ENCODE results near the gene CLK2.
"Not testable (repeated sequence)": the region's sequence is repeated elsewhere in the genome, so short reads cannot be mapped to it uniquely, and the experiment has no call there.

The CLK2 gene

DNA sequence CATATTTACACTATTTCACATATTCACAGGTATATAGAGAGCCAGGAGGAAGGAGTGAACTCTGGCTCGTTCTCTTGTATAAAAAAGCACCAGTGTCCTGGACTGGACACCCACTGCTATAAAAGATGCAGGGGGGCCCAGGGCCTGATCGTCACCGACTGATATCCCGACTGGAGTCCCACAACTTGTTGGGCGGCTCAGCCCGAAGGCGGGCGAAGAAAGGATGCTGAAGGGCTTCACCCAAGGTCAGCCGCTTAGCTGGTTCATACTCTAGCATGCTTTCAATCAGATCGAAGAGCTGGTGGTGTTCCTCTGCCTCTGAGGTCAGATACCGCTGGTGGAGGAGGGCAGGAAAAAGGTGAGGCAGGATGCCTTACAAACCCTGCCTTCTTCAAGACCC is 10.2 kb downstream of the CLK2 start:
- DNase-seq = no peak

DNA sequence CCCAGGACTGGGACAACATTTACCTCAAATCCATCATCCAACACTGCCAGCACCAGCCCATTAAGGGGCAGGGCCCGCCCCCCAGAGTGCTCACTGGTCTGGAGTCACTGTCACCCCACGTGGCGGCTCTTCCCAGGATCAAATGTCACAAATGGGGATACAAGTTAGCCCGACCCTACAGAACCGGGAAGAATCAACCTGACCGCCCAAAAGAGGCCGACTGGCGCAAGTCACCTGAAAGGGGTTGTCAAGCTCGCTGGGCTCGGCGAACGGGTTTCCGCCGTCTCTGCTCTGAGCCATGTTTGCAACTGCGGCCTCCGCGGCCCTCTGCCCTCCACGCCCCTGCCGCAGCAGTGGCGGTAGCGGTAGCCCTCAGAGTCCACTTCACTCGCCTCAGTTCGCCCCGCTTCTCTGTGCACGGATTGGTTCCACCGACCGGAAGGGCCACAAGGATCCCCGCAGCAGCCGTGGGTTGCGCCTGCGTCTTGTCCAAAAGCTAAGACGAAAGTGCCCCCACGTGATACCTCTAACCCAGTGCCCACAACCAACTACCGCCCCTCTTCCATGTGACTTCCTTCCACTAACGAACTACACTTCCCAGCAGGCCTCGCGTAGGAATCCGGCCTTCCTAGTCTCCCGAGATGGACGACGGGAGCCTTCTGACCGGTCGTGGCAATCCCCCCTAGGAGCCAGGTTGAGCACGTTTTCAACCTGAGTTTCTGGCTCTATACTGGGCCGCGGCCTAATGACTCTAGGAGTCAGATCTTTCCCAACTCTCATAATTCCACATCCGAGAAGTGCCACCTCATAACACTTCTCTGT is 11.2 kb downstream of the CLK2 start, which contains the start of gene SCAMP3:
Gene SCAMP3 (minus strand): TSS at position 509 of the 822 bp plus-strand sequence. CDS start 209 bp downstream, at position 300.
- DNase-seq = peak; percentile 69 to 87 (median 78)

DNA sequence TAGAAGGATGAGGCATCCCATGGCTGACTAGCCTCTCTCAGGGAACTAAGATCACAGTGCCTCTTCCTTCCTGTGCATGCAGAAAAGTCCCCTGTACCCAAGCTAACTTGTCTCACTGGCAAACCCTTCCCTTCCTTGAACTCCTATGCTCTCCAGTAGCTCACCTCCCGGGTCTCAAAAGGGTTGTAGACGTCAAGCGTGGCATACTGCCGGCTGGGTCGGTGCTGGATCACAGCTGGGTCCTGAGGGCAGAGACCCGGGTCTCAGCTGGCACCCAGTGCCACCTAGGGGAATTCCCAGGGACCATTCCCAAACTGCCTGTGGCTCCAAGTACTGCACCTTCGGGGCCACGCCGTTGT is 11.8 kb downstream of the CLK2 start:
- peak in 2 of 6 experiments; percentile 17 to 24 for DNase-seq

DNA sequence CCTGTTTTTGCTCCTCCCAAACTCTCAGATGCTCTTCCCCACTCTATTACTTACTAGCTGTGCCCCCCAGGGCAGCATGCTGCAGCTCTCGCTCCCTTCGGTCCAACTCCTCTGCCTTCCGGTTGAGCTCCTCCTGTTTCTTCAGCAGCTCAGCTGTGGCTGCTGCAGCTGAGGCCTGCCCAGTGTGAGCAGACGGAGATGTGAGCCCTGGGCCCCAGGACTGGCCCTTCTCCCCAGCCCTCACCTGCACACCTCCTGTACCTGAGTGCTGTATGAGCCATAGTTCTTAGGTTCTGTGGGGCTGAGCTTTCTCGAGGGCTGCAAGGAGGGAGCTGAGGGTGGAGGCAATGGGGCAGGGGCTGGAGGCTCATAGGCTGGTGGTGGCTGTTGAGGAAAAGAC is 13.0 kb downstream of the CLK2 start:
- no peak for DNase-seq

DNA sequence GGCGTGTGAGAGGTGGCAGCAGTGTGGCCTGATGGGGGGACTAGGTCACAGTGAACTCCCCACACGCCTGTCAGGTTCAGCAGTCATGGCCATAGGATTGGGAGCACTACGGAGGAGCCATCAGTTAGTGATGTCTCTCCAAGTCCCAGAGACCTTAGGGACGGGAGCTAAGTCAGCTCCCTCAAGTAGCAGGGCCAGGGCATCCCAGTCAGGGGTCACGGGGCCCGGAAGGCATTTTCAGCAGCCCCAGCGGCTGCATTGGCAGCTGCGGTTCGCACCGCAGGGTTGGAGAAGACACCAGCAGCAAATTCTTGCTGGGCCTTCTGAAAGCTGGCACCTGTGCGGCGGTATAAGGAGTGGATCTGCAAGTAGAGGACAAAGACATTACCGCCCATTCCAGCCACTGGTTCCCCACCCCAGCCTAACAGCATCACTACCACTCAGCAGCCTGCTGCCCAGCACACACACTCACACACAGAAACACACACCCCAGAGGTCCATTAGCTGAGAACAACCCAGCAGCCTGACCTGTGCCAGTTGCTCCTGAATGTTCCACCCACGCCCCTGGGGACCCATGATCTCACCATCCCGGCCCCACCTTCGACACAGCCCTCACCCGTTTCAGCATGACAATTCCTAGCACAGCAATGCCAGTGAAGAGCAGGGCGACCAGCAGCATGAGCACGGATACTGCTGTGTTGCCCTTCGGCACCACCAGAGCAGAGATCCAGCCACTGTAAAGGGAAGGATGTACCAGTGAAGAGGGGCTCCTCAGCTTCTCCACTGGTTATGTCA is 17.0 kb downstream of the CLK2 start:
- no peak for DNase-seq

DNA sequence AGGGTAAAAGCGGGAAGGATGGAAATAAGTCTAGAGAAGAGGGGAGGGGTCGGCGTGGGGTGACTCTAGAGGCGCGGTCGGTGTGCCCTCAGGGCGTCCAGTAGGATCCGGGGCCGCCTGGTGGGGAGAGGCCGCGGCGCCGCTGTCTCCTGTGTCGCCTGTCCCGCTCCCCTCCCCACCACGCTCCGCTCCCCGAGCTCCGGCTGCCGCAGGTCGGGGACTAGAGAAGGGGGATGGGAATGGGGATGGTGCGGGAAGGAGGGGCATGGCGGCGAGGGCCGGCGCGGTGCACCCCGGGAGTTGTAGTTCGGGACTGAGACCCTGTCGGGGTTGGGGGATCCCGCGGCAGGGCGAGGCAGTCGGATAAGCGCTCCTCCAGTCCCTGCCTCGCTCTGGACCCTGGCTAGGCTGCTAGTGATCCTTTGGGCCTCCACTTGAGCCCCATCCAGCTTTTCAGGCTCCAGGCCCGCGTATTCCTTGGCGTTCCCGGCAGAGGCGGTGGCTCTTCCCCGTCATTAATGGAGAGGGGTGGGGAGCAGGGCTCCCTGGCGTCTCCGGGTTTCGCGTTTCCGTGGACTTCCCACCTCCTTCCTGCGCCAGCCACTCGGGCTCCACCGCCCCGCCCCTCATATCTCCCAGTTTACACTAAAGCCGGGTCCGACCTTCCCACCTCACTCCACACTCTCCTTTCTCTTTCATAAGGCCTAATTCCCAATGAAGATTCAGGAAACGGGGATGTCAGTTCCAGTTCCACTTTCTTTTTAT is 17.9 kb downstream of the CLK2 start, which contains the start of gene ENTREP3:
Gene ENTREP3 (minus strand): TSS at position 241 of the 765 bp plus-strand sequence. CDS start 606 bp downstream, outside the sequence.
- peak; percentile 48 to 80 (median 68) for DNase-seq

DNA sequence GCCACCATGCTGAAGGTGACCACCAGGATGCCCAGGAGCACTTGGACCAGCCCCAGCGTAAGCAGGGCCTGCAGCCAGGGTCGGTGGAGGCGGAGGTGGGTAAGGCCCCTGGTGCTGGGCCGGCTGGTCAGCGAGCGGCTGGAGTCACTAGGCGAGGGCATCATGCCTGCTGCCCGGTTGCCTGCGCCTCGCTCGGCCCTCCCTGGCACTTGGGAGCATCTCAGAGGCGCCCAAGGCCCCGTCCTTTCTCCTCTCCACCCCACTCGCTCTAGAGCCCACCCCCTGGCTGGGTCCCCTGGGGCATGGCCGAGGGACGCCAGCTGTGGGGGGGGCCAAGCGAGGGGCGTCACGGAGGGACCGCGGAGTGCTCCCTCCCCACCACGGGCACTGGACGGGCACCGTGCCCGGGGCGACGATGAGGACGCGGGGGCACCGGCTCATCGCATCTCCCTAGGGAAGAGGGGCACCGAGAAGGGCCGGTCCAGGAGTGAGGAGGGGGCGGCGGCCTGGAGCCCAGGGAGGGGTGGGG is 18.5 kb downstream of the CLK2 start:
- no peak for DNase-seq

DNA sequence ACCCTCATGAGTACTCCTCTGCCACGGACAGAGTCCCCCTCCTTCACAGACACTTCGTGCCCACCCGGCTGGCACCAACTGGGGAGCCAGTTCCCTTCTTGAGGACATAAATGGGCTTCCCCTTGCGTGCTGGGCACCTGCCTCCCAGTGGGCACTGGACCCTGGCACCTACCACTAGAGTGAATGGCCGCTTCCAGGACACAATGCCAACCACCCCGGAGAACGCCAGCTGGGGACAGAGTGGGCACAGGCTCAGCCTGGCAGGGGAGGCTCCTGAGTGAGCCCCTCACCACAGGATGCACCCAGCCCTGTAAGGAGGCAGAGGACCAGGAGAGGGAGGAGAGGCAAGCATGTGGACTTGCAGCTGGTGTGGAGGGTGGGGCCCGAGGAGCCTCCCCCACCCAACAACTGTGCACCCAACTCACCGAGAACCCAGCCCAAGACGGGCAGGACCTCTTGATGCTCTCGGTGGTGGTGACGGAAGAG is 19.0 kb downstream of the CLK2 start:
- DNase-seq = no peak

DNA sequence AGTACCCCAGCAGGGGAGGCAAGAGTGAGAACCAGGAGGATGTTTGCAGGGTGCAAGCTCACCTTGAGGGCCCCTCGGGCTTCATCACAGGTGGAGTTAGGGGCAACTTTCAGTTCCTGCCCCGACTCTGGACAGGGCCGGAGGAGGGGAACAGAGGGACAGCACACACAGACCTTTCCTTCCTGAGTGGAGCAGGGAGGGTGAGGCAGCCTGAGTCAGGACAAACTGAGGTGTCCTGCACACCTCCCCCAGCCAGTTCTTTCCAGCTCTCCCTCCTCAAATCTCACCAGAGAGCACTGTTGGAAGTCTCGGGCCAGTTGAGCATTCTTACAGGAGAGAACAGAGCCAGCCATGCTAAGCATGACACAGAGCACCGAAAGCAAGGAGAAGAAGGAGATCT is 19.5 kb downstream of the CLK2 start:
- DNase-seq = no peak

DNA sequence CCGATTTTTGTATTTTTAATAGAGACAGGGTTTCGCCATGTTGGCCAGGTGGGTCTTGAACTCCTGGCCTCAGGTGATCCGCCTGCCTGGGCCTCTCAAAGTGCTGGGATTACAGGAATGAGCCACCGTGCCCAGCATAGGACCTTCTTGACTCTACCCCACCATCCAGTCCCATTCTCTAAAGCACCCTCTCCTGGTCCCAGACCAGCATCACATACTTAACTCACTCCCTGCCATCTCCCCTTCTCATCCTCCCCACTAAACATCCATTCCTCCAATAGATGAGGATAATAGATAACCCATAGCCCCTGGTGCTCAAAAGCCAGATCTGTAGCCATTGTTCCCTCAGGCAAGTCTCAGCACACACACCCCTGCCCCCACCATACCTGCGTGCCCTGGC is 20.1 kb downstream of the CLK2 start:
- no peak for DNase-seq

DNA sequence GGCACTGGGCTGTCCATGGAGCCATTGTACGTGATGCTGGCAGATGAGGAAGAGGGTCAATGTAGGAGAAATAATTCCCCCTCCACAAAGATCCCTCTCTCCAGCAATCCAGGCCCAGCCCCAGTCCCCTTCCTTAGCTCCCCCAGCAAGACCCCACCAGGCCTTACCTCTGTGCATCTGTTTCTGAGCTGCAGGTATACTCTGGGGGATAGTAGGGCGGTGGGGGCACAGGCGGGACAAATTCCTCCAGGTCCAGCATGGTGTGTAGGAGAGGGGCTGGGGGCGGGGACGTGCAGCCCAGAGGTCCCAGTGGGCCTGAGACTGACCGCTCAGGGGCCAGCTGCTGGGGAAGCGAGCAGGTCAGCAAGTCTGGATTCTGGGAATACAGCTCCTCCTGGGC is 21.7 kb downstream of the CLK2 start:
- DNase-seq = no peak

DNA sequence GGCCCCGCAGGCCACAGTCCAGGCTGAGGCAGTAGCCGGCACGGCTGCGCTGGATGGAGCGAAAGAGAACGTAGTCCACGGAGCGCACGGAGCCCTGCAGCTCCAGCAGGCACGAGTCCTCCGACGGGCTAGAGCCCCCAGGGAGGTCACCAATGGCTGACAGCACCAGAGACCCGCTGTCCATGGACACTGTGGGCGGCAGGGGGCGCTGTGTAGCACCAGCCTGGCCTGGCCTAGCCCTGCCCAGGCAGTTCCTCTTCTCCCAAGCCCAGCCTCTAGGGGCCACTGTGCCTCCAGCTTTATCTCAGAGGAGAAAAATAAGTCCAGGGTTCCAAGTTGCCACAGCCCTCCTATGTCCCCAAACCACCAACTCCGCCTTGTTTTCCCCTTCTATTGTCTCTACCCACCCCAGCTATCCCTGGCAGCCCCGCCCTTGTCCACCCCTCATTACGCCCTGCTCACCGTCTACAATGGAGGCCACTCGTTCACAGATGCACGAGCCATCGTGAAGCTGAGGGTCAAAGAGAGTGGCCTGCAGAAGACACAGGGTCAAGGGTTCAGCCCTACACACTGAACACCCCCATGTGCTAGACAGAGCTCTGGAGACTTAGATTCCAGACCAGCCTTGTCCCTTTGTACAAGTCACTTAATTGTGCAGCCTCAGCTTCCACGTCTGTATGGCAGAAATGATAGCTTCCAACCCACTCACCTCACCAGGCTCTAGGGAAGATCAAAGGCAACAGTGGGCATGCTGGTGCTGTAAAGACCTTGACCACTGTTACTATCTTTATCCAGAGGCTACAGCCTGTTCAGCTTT is 22.5 kb downstream of the CLK2 start:
- DNase-seq = peak; percentile 81 to 94 (median 92)

DNA sequence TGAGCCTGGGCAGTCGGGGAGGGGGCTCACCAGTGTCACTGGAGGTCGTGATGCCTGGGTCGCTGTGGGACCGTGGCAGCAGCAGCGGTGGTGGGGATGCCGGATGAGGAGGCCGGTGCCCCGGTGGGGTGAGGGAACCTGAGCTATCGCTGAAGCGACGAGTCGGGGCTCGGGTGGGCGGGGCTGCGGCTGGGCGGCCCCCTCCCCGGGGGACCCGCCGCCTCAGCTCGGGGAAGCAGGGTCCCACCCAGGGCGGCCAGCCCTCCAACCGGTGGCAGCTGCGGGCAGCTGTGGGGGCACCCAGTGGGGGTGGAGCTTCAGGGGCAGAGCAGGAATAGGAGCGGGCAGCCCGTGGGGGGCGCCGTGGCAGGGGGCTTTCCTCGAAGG is 23.1 kb downstream of the CLK2 start:
- peak in 2 of 6 experiments; percentile 9 to 57 for DNase-seq

DNA sequence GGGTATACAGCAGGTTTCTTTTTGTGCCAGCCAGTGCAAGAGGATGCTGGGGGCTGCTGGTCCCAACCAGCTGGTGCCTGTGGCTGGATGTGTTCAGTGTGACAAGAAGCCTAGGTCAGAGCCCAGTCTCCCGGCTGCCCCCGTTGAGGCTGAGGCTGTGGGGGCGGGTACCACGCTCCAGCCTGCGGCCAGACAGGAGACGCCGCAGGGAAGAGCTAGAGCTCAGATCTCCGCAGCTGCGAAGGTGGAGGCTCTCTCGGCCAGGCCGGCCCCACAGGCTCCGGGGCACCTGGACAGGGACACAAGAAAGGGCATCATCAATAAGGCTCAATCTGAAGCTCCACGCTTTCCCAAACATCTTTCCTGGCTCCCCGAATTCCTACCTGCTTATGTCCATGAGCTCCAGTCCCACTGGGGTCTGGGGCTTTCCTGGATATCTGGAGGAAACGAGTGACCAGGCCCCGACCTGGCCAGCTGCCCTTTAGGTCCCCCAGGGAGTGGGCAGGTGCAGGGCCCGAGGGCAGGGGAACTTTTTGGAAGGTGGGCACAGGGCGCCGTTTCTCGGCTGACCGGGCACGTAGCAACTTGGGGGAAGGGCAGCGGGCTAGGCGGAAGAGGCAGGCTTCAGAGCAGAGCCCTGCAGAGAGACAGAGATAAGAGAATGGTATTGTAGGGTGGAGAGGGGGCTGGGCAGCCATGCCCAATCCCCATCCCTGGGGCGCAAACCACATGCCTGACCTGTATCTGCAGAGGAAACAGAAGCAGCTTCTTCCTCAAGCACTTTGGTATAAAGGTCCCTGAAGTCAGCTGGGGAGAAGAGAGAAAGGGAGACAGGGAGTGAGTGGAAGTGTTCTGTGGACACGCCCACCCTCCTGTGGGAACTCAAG is 25.4 kb downstream of the CLK2 start:
- no peak for DNase-seq

DNA sequence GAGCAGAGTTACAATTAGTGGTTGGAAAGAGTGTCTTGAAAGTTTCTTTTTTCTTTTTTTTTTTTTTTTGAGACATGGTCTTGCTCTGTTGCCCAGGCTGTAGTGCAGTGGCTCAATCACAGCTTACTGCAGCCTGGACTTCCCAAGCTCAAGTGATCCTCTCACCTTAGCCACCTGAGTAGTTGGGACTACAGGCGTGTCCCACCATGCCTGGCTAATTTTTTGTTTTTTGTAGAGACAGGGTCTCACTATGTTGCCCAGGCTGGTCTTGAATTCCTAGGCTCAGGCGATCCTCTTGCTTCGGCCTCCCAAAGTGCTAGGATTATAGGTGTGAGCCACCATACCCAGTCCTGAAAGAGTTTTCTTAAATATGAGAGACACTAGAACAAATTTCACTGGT is 26.5 kb downstream of the CLK2 start:
- DNase-seq = not testable (repeated sequence)

DNA sequence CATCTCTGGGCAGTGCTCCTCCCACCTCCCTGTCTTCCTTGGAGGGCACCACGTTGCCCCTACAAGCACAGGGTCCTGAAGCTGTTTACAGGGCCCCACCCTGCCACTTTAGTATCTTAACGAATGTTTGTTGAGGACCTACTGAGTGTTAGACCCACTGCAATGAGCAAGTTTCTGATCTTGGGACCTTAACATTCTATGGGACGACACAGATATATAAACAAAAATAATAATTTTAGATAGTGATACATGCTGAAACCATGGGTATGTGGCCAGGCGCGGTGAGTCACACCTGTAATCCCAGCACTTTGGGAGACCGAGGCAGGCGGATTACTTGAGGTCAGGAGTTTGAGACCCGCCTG is 28.2 kb downstream of the CLK2 start:
- no peak for DNase-seq

DNA sequence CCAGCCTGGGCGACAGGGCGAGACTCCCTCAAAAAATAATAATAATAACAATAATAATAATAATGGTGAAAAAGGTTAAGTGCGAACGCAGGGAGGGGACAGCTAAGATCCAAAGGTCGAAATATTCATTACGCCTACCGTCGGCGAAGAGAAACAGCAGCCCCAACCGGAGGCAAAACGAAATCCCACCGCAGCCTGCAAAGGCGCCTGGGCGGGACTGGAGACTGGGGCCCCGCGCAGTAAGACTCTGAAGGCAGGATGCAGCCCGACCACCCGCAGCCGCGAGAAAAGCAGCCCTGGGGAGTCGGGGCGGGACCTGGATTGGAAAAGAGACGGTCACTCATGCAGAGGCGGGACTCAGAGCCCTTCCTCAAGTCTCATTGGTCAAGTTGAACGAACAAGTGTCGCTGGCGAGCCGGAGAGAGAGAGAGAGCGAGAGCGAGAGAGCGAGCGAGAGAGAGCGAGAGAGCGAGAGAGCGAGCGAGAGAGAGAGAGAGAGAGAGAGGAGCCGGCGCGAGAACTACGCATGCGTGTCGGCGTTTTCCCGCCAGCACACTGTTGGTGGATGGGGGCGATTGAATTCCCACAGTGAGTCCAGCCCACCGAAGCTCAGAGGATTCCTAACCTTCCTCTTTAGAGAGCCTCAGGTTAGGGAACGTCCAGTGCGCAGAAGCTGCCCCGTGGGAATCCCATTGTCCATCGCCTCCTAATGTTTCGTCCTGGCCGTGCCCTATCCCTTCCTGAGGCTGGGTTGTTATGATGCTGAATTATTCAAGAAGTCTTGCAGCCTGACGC is 28.7 kb downstream of the CLK2 start:
- DNase-seq = peak; percentile 86 to 95 (median 92)

DNA sequence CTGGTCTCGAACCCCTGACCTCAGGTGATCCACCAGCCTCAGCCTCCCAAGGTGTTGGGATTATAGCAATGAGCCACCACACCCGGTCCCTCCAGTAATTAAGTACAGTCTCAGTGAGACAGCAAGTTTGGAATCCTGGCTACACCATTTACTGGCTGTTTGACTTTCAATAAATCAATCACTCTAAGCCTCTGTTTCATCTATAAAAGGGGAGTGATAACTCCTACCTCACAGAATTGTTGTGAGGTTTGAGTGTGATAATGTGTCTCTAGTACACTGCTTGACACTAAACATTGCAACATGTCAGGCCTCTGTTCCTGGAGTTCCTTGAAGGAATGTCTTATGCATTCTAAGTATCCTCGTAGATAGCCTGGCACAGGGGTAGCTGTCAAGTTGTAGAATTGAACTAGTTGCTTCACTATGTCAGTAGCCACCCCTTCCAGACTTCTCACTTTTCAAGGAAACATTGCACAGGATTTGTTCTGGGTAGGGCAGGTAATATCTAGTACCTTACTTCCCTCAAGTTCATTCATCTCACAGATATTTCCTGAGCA is 30.4 kb downstream of the CLK2 start:
- no peak for DNase-seq

DNA sequence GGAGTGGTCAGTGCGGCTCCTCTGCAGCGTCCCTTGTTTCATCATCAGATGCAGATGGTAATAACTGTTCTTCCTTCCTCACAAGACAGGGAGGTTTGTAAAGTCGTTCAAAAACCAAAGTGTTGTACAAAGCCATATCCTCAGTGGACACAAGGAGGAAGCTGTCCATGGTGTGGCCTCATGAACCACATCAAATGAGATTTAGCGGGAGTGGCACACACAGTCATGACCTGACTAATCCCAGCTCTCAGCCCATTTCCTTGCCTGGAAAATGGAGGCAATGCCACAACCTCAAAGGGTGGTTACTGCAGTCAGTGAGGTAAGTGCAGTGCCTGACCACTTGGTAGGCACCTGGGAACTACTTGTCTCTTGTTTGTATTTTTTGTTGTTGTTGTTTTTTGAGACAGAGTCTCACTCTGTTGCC is 31.5 kb downstream of the CLK2 start:
- DNase-seq = no peak

All from stimulated activated naive CD4-positive, alpha-beta T cell (primary cell).